K562 (cell line): ENCODE results near the gene CHI3L1. TPM values are rescaled to one million over a fixed set of nuclear protein-coding genes. Genes with fewer than 3 reads are reported as not detected.

ENCODE experiments used
- ATAC-seq: fragments of 200-7000 bp; cut with Tn5 transposase; 3 replicates; pipeline ENCODE4 v1.9.1; 2020; ENCODE audit warnings: moderate library complexity
- BruUV-seq: library from RNA; stranded (reverse); fragments of 400-500 nt; replicated peaks from 2 replicates; lab custom pipeline; 2021; lab: Mats Ljungman, UMichigan
- CTCF ChIA-PET: fragments of 300-600 bp; formaldehyde crosslinking; extraction: SDS; loops from one replicate; lab custom pipeline; 2021; ENCODE audit warnings: low intra/inter-chr PET ratio; lab: Yijun Ruan, JAX
- POLR2A ChIA-PET: fragments of 300-600, 350-650 bp; sonication (Branson Sonifier 250); formaldehyde crosslinking; extraction: SDS; loops from one replicate; lab custom pipeline; 2021; ENCODE audit warnings: antibody characterized with exemption, inconsistent platforms; lab: Yijun Ruan, JAX
- DNase-seq, 4 experiments: peaks; one replicate each; pipeline versions ENCODE4 v3.0.0 to v3.0.0-alpha.2; 2011 to 2018; ENCODE audit warnings: low spot score in 3 of 4, mixed read lengths in 3 of 4; ENCODE audit errors: extremely low read depth in 1 of 4
- FAIRE-seq: peaks from 2 replicates; lab custom pipeline; 2011; peaks lifted over from hg19 to GRCh38; lab: Jason Lieb, UNC
- H2AFZ ChIP-seq: 2 replicates; pipeline ENCODE4 v1.6.0; 2011; ENCODE audit warnings: low read depth, low read length, control low read depth, inconsistent platforms
- H3K27ac ChIP-seq: fragments of 200-600 bp; 3 replicates; pipeline ENCODE4 v1.8.0; 2011; ENCODE audit warnings: low read depth, mild to moderate bottlenecking, control low read depth, inconsistent platforms, low read length, moderate library complexity, mixed read lengths; ENCODE audit errors: extremely low read depth
- H3K27me3 ChIP-seq, 2 experiments: fragments of 300-600 bp in 1 of 2; 2 replicates in 1 of 2; 3 replicates in 1 of 2; pipeline versions ENCODE4 v1.6.0 to v1.8.0; 2011; ENCODE audit warnings: inconsistent platforms in 2 of 2, low read length in 2 of 2, mild to moderate bottlenecking in 1 of 2, mixed read lengths in 1 of 2, moderate library complexity in 1 of 2; ENCODE audit not compliant: control insufficient read depth in 2 of 2, insufficient read depth in 2 of 2
- H3K36me3 ChIP-seq: fragments of 300-600 bp; 3 replicates; pipeline ENCODE4 v1.8.0; 2011; ENCODE audit warnings: mild to moderate bottlenecking, low read length, inconsistent platforms; ENCODE audit not compliant: control insufficient read depth, insufficient read depth
- H3K4me1 ChIP-seq, 2 experiments: fragments of 200-600 bp in 1 of 2; replicated peaks in 1 of 2; 2 replicates in 1 of 2; 3 replicates in 1 of 2; pipeline versions ENCODE4 v1.5.1 to v1.8.0; 2011; ENCODE audit warnings: inconsistent platforms in 2 of 2, low read length in 2 of 2, mild to moderate bottlenecking in 1 of 2, mixed read lengths in 1 of 2, moderate library complexity in 1 of 2; ENCODE audit not compliant: control insufficient read depth in 2 of 2, insufficient read depth in 2 of 2
- H3K4me2 ChIP-seq: 2 replicates; pipeline ENCODE4 v1.6.1; 2011; ENCODE audit warnings: low read length, control low read depth, inconsistent platforms, mixed read lengths; ENCODE audit not compliant: insufficient read depth
- H3K4me3 ChIP-seq: fragments of 200-600 bp; sonication (generic), shearing (Covaris generic); 2 replicates; pipeline ENCODE4 v1.5.1; 2016; ENCODE audit warnings: control low read depth, inconsistent platforms
- H3K79me2 ChIP-seq: fragments of 200-600 bp; 3 replicates; pipeline ENCODE4 v1.8.0; 2011; ENCODE audit warnings: low read length, inconsistent platforms; ENCODE audit not compliant: control insufficient read depth, insufficient read depth
- H3K9ac ChIP-seq, 2 experiments: 2 replicates each; pipeline versions ENCODE4 v1.6.0 to v1.6.1; 2011; ENCODE audit warnings: low read depth in 2 of 2, low read length in 2 of 2, control low read depth in 1 of 2, inconsistent platforms in 1 of 2, mild to moderate bottlenecking in 1 of 2, mixed read lengths in 1 of 2; ENCODE audit not compliant: insufficient read depth in 1 of 2
- H3K9me1 ChIP-seq: one replicate; pipeline ENCODE4 v1.6.0; 2011; ENCODE audit warnings: inconsistent platforms, mild to moderate bottlenecking, low read length, moderate library complexity; ENCODE audit not compliant: control insufficient read depth, insufficient read depth
- H3K9me3 ChIP-seq: replicated peaks from 2 replicates; pipeline ENCODE4 v1.5.1; 2011; ENCODE audit warnings: low read depth, low read length, inconsistent platforms; ENCODE audit not compliant: control insufficient read depth, insufficient read depth
- H4K20me1 ChIP-seq: replicated peaks from 2 replicates; pipeline ENCODE4 v1.6.1; 2011; ENCODE audit warnings: low read length, inconsistent platforms, mixed read lengths; ENCODE audit not compliant: control insufficient read depth, insufficient read depth
- COPS2 ChIP-seq: fragments of 450-650 bp; conservative IDR thresholded peaks from 2 replicates; pipeline ENCODE4 v1.6.1; 2016; ENCODE audit warnings: mild to moderate bottlenecking, moderate library complexity
- EP300 ChIP-seq: IDR thresholded peaks from 2 replicates; pipeline ENCODE4 v1.6.1; 2012; ENCODE audit warnings: low read length, improper control_type of control experiment
- GTF2E2 ChIP-seq: fragments of 200-800 bp; sonication (Bioruptor generic); IDR thresholded peaks from 2 replicates; pipeline ENCODE4 v1.6.1; 2016; ENCODE audit warnings: missing genetic modification characterization, missing compliant biosample characterization
- HMGN3 ChIP-seq: IDR thresholded peaks from 2 replicates; pipeline ENCODE4 v1.6.1; 2011; ENCODE audit warnings: borderline replicate concordance, low read depth, mild to moderate bottlenecking, mixed read lengths, low read length; ENCODE audit not compliant: insufficient read length; ENCODE audit errors: extremely low read depth
- RAD21 ChIP-seq, 2 experiments: fragments of 250-450 bp in 1 of 2; fragments of 450-650 bp in 1 of 2; sonication (Bioruptor Pico) in 1 of 2; formaldehyde crosslinking in 1 of 2; IDR thresholded peaks in 1 of 2; conservative IDR thresholded peaks in 1 of 2; 2 replicates each; pipeline versions ENCODE4 v1.4.0 to v1.8.0; 2020 to 2022; ENCODE audit warnings: mild to moderate bottlenecking in 2 of 2, moderate library complexity in 1 of 2
- SMAD4 ChIP-seq: fragments of 250-450 bp; sonication (Bioruptor Pico); conservative IDR thresholded peaks from 2 replicates; pipeline ENCODE4 v1.8.0; 2021; ENCODE audit warnings: inconsistent platforms, mild to moderate bottlenecking, moderate library complexity
- TCF7 ChIP-seq: sonication (generic); IDR thresholded peaks from 2 replicates; pipeline ENCODE4 v1.6.1; 2016; ENCODE audit warnings: antibody characterized with exemption, borderline replicate concordance
- XRCC3 ChIP-seq: fragments of 450-650 bp; IDR thresholded peaks from 2 replicates; pipeline ENCODE4 v1.6.1; 2017; ENCODE audit warnings: mild to moderate bottlenecking, moderate library complexity
- ZFP36 ChIP-seq: fragments of 150-350 bp; IDR thresholded peaks from 2 replicates; pipeline ENCODE4 v1.6.1; 2018; ENCODE audit warnings: low read length, low read depth; ENCODE audit not compliant: partially characterized antibody
- ZNF217 ChIP-seq: sonication (generic); formaldehyde crosslinking; IDR thresholded peaks from 2 replicates; pipeline ENCODE4 v1.8.0; 2022; ENCODE audit warnings: mild to moderate bottlenecking, missing genetic modification reagents
- ZNF695 ChIP-seq: fragments of 450-650 bp; formaldehyde crosslinking; IDR thresholded peaks from 2 replicates; pipeline ENCODE4 v1.4.0; 2020; ENCODE audit warnings: mild to moderate bottlenecking, moderate library complexity
- WGBS: fragments of 100-300 bp; shearing (Covaris generic); methylation state at CpG from one replicate; pipeline ENCODE4 v1.1.6; 2016; ENCODE audit warnings: low coverage, mixed read lengths; ENCODE audit not compliant: insufficient coverage; ENCODE audit errors: missing lambda C conversion rate; 5-methylcytosine and 5-hydroxymethylcytosine counted together
- in situ Hi-C: fragments of 300-500 bp; cut with MboI; formaldehyde crosslinking; loops from 4 replicates; pipeline ENCODE4 v1.15.0; 2018; ENCODE audit warnings: inconsistent platforms, mixed read lengths
- intact Hi-C: fragments of 100-400 bp; cut with micrococcal nuclease; formaldehyde crosslinking; loops from 2 replicates; pipeline ENCODE4 v1.14.2; 2022
- polyA plus RNA-seq, 8 experiments: library from polyadenylated mRNA; depleted of rRNA in 4 of 8; stranded (reverse) in 5 of 8; unstranded in 3 of 8; fragments of >200 nt; fragmentation: Nextera tagmentation in 2 of 8; fragmentation: Illumina TruSeq in 1 of 8; extraction: Ambion mirVana in 2 of 8; extraction: Trizol in 1 of 8; gene quantifications; 2 replicates each; pipeline versions ENCODE4 v1.2.1 to v1.2.3, GENCODE V29; 2011 to 2014; ENCODE audit warnings: inconsistent platforms in 1 of 8, missing spikeins in 1 of 8
- total RNA-seq, 7 experiments: library from RNA; depleted of rRNA in 6 of 7; stranded (reverse); fragments of >200 nt in 6 of 7; fragmentation: Illumina TruSeq in 2 of 7; extraction: Trizol in 2 of 7; gene quantifications; 2 replicates each; pipeline versions ENCODE4 v1.2.1 to v1.2.3, GENCODE V29; 2011 to 2021; ENCODE audit warnings: low replicate concordance in 1 of 7
- TF ChIP-seq, protein P1 (sequence below), 3 experiments: fragments of 200-800 bp in 1 of 3; sonication (Bioruptor generic) in 1 of 3; sonication (generic) in 1 of 3; formaldehyde crosslinking in 1 of 3; IDR thresholded peaks; 2 replicates each; pipeline versions ENCODE4 v1.6.1 to v1.8.0; 2016 to 2022; ENCODE audit warnings: mild to moderate bottlenecking in 2 of 3, missing compliant biosample characterization in 2 of 3, missing genetic modification characterization in 2 of 3, missing genetic modification reagents in 1 of 3
- TF ChIP-seq, protein P2 (sequence below): sonication (generic); formaldehyde crosslinking; IDR thresholded peaks from 2 replicates; pipeline ENCODE4 v1.8.1; 2023; ENCODE audit warnings: mild to moderate bottlenecking, missing genetic modification reagents

The CHI3L1 gene
- total and polyA plus RNA-seq, 9 of the 15 experiments (the other 6 are each of a cell fraction or from before 2014, with no cell fraction given) = not detected

DNA sequence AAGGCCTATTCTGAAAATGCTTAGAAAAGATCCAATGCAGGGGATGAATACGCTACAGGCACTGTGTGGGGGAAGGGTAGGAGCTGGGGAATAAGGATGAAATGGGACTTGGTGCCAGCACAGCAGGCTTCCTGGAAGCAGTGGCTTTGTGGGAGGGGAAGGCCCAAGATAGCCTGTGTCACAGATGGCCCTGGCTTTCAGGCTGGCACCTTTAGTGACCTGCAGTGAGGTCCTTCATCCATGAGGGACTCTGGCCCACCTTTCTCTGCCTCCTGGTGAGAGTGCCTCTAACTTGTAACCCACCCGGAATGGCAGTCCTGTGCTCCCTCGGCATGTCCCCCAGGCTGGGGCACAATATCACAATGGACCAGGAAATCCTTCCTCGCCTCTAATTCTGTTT, 919 bp downstream of the CHI3L1 start:
- DNase-seq (no peak), ATAC-seq (no peak), FAIRE-seq (no peak)
- no peaks in the 10 kb centered on the region for H3K9me3 ChIP-seq
- CTCF ChIA-PET = no interaction called here
- H3K27me3 ChIP-seq = peaks cover 26 to 49% of the 10 kb centered on the region in 2 experiments
- H2AFZ ChIP-seq = no peak overlapping the region
- H3K9me1 ChIP-seq = no peaks in the 10 kb centered on the region
- H3K9ac ChIP-seq = no peak overlapping the region
- H3K4me1 ChIP-seq = no peaks in the 10 kb centered on the region
- no peak overlapping the region for H3K4me2 ChIP-seq
- no peak overlapping the region for H3K4me3 ChIP-seq
- H4K20me1 ChIP-seq = peaks cover 13% of the 10 kb centered on the region
- no peaks in the 10 kb centered on the region for H3K36me3 ChIP-seq
- no peaks in the 10 kb centered on the region for H3K79me2 ChIP-seq
- intact Hi-C loops = no loop called here
- WGBS = 2% methylated on average over 4 of the region's 4 CpGs
- in situ Hi-C loops = no loop called here
- peak; percentile 32 for TF ChIP-seq ZFP36
- no peak for TF ChIP-seq EP300
- TF ChIP-seq SMAD4 = no peak
- POLR2A ChIA-PET = interaction anchor here (0.6 to 1.3 kb wide), 4 partner anchors 47 to 611 kb away, joined by 3 to 4 read pairs (median 3); no protein-coding TSS in a partner anchor
- no TSS peak for BruUV-seq
- H3K27ac ChIP-seq = no peak overlapping the region

DNA sequence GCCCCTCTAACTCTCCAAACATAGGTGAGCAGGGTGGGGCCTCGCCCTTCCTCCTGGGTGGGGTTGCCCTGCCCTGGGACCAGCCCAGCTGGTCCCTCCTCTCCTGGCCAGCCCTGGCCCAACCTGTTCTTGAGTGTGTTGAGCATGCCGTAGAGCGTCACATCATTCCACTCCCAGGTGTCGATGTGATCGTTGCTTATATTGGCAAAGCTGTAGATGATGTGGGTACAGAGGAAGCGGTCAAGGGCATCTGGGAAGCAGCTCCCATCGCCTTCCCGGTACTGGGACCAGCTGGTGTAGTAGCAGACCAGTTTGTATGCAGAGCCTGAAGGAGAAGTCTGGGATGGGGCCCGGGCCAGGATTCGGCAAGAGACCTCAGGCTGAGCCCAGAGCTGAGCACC, 1.4 kb downstream of the CHI3L1 start:
- Histone ChIP-seq H3K27ac (no peak overlapping the region), H2AFZ (no peak overlapping the region), H3K9ac (no peak overlapping the region), H3K4me2 (no peak overlapping the region), H4K20me1 (peaks cover 13% of the 10 kb centered on the region), H3K9me1 (no peaks in the 10 kb centered on the region), H3K4me1 (no peaks in the 10 kb centered on the region), H3K79me2 (no peaks in the 10 kb centered on the region), H3K9me3 (no peaks in the 10 kb centered on the region), H3K4me3 (no peak overlapping the region), H3K27me3 (peaks cover 26 to 54% of the 10 kb centered on the region in 2 experiments), H3K36me3 (no peaks in the 10 kb centered on the region)
- no TSS peak for BruUV-seq
- in situ Hi-C loops (no loop called here), intact Hi-C loops (no loop called here)
- FAIRE-seq (no peak), ATAC-seq (no peak), DNase-seq (no peak)
- CTCF ChIA-PET = no interaction called here
- POLR2A ChIA-PET = interaction anchor here (1.0 to 1.3 kb wide), 2 partner anchors 46 to 101 kb away, joined by 3 to 4 read pairs; no protein-coding TSS in a partner anchor
- WGBS = 0% methylated on average over 10 of the region's 10 CpGs
- TF ChIP-seq ZNF695 (CRISPR knock-in tag) (no peak), GTF2E2 (tag) (no peak), ZNF217 (CRISPR knock-in tag) (no peak), TCF7 (no peak), XRCC3 (no peak), RAD21 (CRISPR knock-in tag; conservative IDR thresholded peaks at IDR 0.05 in 1 of 2, IDR thresholded peaks at IDR 0.05 in 1 of 2) (no peak), HMGN3 (no peak), COPS2 (no peak)
- TF ChIP-seq, protein P1, sequence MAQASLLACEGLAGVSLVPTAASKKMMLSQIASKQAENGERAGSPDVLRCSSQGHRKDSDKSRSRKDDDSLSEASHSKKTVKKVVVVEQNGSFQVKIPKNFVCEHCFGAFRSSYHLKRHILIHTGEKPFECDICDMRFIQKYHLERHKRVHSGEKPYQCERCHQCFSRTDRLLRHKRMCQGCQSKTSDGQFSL (CRISPR knock-in tag; IDR thresholded peaks at IDR 0.05) = no peak
- TF ChIP-seq, protein P1 (tag; IDR thresholded peaks at IDR 0.05) = no peak
- TF ChIP-seq, protein P2, sequence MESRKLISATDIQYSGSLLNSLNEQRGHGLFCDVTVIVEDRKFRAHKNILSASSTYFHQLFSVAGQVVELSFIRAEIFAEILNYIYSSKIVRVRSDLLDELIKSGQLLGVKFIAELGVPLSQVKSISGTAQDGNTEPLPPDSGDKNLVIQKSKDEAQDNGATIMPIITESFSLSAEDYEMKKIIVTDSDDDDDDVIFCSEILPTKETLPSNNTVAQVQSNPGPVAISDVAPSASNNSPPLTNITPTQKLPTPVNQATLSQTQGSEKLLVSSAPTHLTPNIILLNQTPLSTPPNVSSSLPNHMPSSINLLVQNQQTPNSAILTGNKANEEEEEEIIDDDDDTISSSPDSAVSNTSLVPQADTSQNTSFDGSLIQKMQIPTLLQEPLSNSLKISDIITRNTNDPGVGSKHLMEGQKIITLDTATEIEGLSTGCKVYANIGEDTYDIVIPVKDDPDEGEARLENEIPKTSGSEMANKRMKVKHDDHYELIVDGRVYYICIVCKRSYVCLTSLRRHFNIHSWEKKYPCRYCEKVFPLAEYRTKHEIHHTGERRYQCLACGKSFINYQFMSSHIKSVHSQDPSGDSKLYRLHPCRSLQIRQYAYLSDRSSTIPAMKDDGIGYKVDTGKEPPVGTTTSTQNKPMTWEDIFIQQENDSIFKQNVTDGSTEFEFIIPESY = no peak
